ENCODE results near the gene MGAT4A. TPM values are rescaled to one million over a fixed set of nuclear protein-coding genes. Genes with fewer than 3 reads are reported as not detected.

The MGAT4A gene
- total RNA-seq, 4 donors from 2014 or later = 52.8 to 243 (median 175) TPM

- Histone ChIP-seq H3K4me1 (peaks cover 0 to 12% (median 5%) of the 10 kb centered on the region in 4 donors), H3K27ac (no peak overlapping the region), H3K36me3 (no peaks in the 10 kb centered on the region), H3K27me3 (no peaks in the 10 kb centered on the region), H3K9me3 (no peaks in the 10 kb centered on the region), H3K4me3 (no peak overlapping the region)
- DNase-seq = no peak
- TF ChIP-seq POLR2A (IDR thresholded peaks at IDR 0.05) = no peak
- no peak for TF ChIP-seq CTCF (IDR thresholded peaks at IDR 0.05)
These were observed 18.1 kb upstream of the MGAT4A start for GRCh38 chr2:98749066-98749450.

- DNase-seq = no peak
- Histone ChIP-seq H3K9me3 (no peaks in the 10 kb centered on the region), H3K4me3 (no peak overlapping the region), H3K36me3 (no peaks in the 10 kb centered on the region), H3K27ac (peak overlapping the region in 2 of 4 donors; percentile 11 to 39), H3K27me3 (no peaks in the 10 kb centered on the region), H3K4me1 (peaks cover 0 to 12% (median 5%) of the 10 kb centered on the region in 4 donors)
- no peak for TF ChIP-seq POLR2A (IDR thresholded peaks at IDR 0.05)
- no peak for TF ChIP-seq CTCF (IDR thresholded peaks at IDR 0.05)
These were observed 17.5 kb upstream of the MGAT4A start for GRCh38 chr2:98748292-98749065.

DNA sequence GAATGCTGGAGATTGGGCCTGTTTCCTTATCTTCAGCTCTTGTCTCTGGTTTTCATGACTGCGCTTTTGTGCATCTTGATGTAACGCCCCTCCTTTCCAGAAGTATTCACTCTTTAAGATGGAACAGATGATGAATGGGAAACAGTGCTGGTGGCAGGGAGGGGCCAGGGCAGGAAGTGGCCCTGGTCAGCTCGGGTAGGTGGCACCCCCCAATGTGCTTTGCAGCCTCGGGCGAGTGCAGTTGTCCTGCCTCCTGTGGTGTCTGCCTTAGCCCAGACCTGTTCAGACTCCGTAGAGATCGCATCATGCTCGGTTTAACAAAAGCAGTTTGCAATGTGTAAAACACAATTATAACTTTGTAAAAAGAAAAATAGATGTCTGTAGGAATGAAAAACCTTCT is 17.0 kb upstream of the MGAT4A start:
- no peaks in the 10 kb centered on the region for H3K36me3 ChIP-seq
- no peak overlapping the region for H3K4me3 ChIP-seq
- no peak for DNase-seq
- H3K27me3 ChIP-seq = no peaks in the 10 kb centered on the region
- H3K4me1 ChIP-seq = peaks cover 0 to 12% (median 5%) of the 10 kb centered on the region in 4 donors
- H3K27ac ChIP-seq = peak overlapping the region in 1 of 4 donors; percentile 11
- H3K9me3 ChIP-seq = no peaks in the 10 kb centered on the region
- TF ChIP-seq POLR2A (IDR thresholded peaks at IDR 0.05) (no peak), CTCF (IDR thresholded peaks at IDR 0.05) (no peak)

DNA sequence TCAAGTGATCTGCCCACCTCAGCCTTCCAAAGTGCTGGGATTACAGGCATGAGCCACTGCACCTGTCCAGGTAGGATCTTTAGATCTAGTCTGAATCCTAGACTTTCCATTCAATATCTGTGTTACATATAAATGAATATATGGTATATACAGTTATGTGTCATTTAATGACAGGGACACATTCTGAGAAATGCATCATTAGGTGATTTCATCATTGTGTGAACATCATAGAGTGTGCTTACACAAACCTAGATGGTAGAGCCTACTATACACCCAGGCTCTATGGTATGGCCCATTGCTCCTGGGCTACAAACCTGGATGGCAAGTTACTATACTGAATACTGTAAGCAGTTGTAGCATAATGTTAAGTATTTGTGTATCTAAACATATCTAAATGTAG is 15.5 kb upstream of the MGAT4A start:
- Histone ChIP-seq H3K4me1 (peaks cover 0 to 12% (median 5%) of the 10 kb centered on the region in 4 donors), H3K36me3 (no peaks in the 10 kb centered on the region), H3K4me3 (no peak overlapping the region), H3K9me3 (no peaks in the 10 kb centered on the region), H3K27me3 (no peaks in the 10 kb centered on the region), H3K27ac (no peak overlapping the region)
- no peak for DNase-seq
- TF ChIP-seq POLR2A (IDR thresholded peaks at IDR 0.05) (no peak), CTCF (IDR thresholded peaks at IDR 0.05) (no peak)

DNA sequence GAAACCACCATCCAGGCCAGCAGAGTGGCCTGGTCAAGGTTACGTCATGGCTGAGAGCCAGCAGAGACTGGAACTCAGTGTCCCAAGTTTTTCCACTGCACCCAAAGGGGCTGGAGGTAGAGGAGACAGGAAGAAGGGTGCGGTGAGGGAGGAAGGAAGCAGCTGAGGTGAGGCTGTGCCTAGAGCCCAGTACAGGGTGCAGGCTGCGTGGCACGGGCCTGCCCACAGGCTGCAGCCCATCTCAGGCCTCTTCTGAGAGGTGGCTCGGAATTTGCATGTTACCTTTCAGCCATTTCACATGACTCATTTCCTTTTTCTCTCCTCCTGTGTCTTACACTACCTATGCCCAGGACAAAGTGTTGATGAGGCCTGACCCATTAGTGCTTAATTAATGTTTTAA is 13.7 kb upstream of the MGAT4A start:
- no peak overlapping the region for H3K4me3 ChIP-seq
- H3K36me3 ChIP-seq = no peaks in the 10 kb centered on the region
- TF ChIP-seq POLR2A (IDR thresholded peaks at IDR 0.05) = no peak
- TF ChIP-seq CTCF (IDR thresholded peaks at IDR 0.05) = no peak
- DNase-seq = no peak
- peak overlapping the region in 1 of 4 donors; percentile 14 for H3K27ac ChIP-seq
- no peaks in the 10 kb centered on the region for H3K27me3 ChIP-seq
- peaks cover 0 to 12% (median 5%) of the 10 kb centered on the region in 4 donors for H3K4me1 ChIP-seq
- no peaks in the 10 kb centered on the region for H3K9me3 ChIP-seq
